Eye (tissue), 1 donor: Measurements from ENCODE around the gene DENND6B.
A peak's percentile ranks its signal among the peaks of the same experiment; 100 is the strongest.

ENCODE experiments used
- DNase-seq: peaks from one replicate; pipeline ENCODE4 v3.0.0-alpha.2; 2015

Gene DENND6B

GRCh38 chr22:50300620-50301257, 26.1 kb downstream of the DENND6B start:
- DNase-seq, result no peak

GRCh38 chr22:50299785-50300619, 26.8 kb downstream of the DENND6B start:
- peak; percentile 59 for DNase-seq

- DNase-seq, result peak; percentile 56
Observed at GRCh38 chr22:50298937-50299784, 27.7 kb downstream of the DENND6B start.

- no peak for DNase-seq
Observed at GRCh38 chr22:50298266-50298637, 28.6 kb downstream of the DENND6B start.

GRCh38 chr22:50297510-50298265, 29.1 kb downstream of the DENND6B start:
- no peak for DNase-seq

- DNase-seq, result no peak
Observed at GRCh38 chr22:50296658-50297490, 29.9 kb downstream of the DENND6B start.

- DNase-seq, result no peak
Observed at GRCh38 chr22:50294319-50294656, 32.5 kb downstream of the DENND6B start.

GRCh38 chr22:50293441-50294318, 33.1 kb downstream of the DENND6B start:
- DNase-seq, result peak; percentile 85

GRCh38 chr22:50292643-50293440, 34.0 kb downstream of the DENND6B start:
- no peak for DNase-seq

- no peak for DNase-seq
Observed at GRCh38 chr22:50289942-50290630, 36.7 kb downstream of the DENND6B start.

- no peak for DNase-seq
Observed at GRCh38 chr22:50289151-50289941, 37.5 kb downstream of the DENND6B start.

GRCh38 chr22:50287731-50288130, 39.1 kb downstream of the DENND6B start:
- no peak for DNase-seq

GRCh38 chr22:50286701-50287318, 40.0 kb downstream of the DENND6B start:
- no peak for DNase-seq

GRCh38 chr22:50286275-50286674, 40.5 kb downstream of the DENND6B start:
- no peak for DNase-seq

- DNase-seq, result no peak
Observed at GRCh38 chr22:50285568-50286229, 41.1 kb downstream of the DENND6B start.

- DNase-seq, result no peak
Observed at GRCh38 chr22:50284479-50284878, 42.3 kb downstream of the DENND6B start.

- no peak for DNase-seq
Observed at GRCh38 chr22:50283821-50284220, 43.0 kb downstream of the DENND6B start.
